Activated T-cell treated with anti-CD3 and anti-CD28 coated beads for 4 hours (primary cell): Measurements from ENCODE around the gene WIPI1.
"Not testable (repeated sequence)": the region's sequence is repeated elsewhere in the genome, so short reads cannot be mapped to it uniquely, and the experiment has no call there.

Experiments
- DNase-seq: peaks from one replicate; pipeline ENCODE4 v3.0.0-alpha.2; 2020

WIPI1 gene

GRCh38 chr17:68383443-68384321 is 73.6 kb downstream of the WIPI1 start:
- peak; percentile 4 for DNase-seq

GRCh38 chr17:68383120-68383442 is 74.2 kb downstream of the WIPI1 start:
- no peak for DNase-seq

- no peak for DNase-seq
Observed at GRCh38 chr17:68382582-68383085, 74.7 kb downstream of the WIPI1 start.

- DNase-seq = no peak
Observed at GRCh38 chr17:68381076-68381900, 76.0 kb downstream of the WIPI1 start.

GRCh38 chr17:68379692-68380677 is 77.3 kb downstream of the WIPI1 start:
- no peak for DNase-seq

- no peak for DNase-seq
Observed at GRCh38 chr17:68379177-68379510, 78.2 kb downstream of the WIPI1 start.

- no peak for DNase-seq
Observed at GRCh38 chr17:68378268-68379176, 78.8 kb downstream of the WIPI1 start.

- DNase-seq = no peak
Observed at GRCh38 chr17:68377771-68378267, 79.5 kb downstream of the WIPI1 start.

GRCh38 chr17:68376178-68376577 is 81.1 kb downstream of the WIPI1 start:
- not testable (repeated sequence) for DNase-seq

- DNase-seq = no peak
Observed at GRCh38 chr17:68375566-68375965, 81.7 kb downstream of the WIPI1 start.
